HG03378 (cell line): ENCODE data around the gene RAI14.
"Not testable (repeated sequence)": the region's sequence is repeated elsewhere in the genome, so short reads cannot be mapped to it uniquely, and the experiment has no call there.

Source experiments
- ATAC-seq: cut with Tn5 transposase; IDR thresholded peaks from one replicate; pipeline ENCODE4 v1.9.1; 2021; ENCODE audit warnings: mild to moderate bottlenecking, moderate library complexity; ENCODE audit not compliant: unreplicated experiment

Gene RAI14

DNA sequence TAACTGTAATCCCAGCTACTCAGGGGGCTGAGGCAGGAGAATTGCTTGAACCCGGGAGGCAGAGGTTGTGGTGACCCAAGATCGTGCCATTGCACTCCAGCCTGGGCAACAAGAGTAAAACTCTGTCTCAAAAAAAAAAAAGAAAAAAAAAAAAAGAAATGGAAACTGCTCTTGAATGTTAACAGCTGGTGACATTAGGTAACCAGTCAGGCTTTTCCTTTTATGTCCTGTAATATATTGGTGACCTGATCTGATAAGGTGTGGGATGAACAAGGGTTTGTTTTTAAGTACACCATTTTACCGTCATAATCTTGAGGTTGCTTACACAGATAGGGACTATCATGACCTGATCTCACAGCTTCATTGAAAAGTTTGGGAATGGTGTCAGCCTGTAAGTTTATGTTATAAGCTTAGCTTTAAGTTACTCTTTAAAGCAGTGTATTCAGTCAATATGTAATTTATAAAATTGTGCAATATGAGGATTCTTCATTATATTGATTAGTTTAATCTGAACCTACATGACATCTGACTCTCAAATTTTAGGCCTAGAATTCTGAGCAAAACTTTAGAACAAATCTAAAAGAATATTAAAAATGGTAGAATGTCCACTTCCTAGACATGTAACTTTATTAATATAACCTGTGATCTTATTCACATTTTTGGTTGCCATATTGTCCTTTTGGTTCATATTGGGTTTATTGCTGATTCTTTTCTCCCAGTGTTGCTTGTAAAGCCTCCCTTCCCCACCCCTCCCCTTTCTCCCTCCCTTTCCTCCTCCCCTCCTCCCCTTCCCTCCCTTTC lies 41.4 kb downstream of the RAI14 start:
- no peak for ATAC-seq

DNA sequence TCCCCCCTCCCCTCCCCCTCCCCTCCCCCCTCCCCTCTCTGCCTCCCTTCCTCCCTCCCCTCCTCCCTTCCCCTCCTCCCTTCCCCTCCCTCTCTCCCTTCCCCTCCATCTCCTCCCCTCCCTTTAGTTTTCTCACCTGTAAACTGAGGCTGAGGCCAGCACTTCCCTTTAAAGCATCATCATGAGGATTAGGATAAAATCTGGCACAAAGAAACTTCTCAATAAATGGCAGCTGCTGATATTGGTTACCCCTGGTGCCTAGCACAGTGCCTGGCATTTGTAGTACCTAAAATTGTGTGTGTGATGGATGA lies 41.9 kb downstream of the RAI14 start:
- no peak for ATAC-seq

DNA sequence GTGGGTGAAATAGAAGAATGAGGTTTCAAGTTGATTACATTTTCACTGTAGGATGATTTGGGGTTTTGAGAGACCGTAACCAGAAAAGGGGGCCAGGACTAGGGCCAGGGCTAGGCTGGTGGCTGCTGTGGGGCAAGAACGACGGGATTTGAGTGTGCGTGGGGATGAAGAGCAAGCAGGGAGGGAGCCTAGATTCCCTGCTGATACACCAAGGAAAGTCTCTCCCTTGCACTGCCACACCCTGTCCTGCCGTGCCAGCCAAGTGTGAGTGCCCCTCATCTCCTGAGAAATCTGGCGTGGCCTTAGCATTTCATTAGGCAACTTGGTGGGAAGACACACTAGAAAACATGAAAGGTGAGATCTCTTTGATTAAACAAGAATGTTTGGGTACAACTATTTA lies 42.6 kb downstream of the RAI14 start:
- no peak for ATAC-seq

DNA sequence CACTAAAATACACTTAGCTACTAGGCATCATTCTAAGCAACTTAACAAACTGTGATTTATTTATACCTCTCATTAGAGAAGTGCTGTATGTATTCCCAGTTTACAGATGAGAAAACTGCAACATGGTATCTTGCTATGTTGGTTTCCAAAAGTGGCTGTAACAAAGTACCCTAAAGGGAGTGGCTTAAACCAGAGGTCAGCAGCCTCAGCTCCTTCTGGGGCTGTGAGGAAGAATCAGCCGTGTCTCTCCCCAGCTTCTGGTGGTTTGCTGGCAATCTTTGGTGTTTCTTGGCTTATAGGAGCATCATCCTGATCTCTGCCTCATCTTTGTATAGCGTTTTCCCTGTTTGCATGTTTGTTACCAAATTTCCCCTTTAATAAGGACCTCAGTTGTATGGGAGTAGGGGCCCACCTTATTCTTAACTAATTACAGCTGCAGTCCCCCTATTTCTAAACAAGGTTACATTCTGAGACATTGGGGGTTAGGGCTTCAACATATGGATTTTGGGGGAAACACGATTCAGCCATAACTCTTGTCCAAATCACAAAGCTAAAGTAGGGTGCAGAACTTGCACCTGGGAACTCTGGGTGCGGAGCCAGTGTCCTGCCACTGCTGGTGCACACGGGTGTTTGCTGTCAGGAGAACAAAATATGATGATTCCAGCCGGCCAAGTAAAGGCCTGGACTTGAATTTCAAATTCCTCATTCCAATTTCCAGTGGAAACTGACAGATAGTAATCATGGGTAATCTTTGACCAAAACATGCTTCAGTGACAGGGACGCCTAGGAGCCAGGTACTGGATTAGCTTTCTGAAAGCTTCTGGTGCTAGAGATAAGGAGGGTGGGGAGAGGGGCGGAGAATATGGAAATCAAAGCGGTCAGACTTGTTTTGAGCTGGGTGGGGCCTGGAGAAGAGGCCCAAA lies 43.3 kb downstream of the RAI14 start:
- ATAC-seq, result no peak

DNA sequence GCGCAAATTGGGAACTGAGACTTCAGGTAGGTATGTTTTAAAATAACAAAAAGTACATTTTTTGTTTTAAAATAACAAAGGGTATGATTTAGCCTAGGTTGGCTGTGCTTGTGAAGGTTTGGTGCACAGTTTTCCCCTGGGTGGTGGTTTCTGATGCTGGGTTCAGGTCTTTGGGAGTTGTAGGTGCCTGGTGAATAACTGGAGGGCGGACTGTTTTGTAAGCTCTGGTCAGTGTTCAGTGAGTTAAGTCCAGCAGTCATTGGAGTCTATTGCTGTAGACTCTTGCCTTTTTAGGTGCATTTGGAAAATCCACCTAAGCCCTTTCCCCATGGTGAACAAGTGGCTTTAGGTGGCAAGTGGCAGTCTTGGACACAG lies 43.9 kb downstream of the RAI14 start:
- no peak for ATAC-seq

DNA sequence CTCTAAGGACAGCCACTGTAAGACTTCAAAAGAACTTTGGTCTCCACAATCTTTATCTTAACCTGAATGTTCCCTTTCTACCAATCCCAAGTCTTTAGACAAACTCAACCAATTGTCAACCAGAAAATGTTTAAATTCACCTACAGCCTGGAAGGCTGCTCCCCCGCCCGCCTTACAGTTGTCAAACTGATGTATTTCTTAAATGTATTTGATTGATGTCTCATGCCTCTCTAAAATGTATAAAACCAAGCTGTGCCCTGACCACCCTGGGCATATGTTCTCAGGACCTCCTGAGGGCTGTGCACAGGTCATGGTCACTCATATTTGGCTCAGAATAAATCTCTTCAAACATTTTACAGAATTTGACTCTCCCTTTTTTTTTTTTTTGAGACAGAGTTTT lies 45.3 kb downstream of the RAI14 start:
- ATAC-seq, result not testable (repeated sequence)

DNA sequence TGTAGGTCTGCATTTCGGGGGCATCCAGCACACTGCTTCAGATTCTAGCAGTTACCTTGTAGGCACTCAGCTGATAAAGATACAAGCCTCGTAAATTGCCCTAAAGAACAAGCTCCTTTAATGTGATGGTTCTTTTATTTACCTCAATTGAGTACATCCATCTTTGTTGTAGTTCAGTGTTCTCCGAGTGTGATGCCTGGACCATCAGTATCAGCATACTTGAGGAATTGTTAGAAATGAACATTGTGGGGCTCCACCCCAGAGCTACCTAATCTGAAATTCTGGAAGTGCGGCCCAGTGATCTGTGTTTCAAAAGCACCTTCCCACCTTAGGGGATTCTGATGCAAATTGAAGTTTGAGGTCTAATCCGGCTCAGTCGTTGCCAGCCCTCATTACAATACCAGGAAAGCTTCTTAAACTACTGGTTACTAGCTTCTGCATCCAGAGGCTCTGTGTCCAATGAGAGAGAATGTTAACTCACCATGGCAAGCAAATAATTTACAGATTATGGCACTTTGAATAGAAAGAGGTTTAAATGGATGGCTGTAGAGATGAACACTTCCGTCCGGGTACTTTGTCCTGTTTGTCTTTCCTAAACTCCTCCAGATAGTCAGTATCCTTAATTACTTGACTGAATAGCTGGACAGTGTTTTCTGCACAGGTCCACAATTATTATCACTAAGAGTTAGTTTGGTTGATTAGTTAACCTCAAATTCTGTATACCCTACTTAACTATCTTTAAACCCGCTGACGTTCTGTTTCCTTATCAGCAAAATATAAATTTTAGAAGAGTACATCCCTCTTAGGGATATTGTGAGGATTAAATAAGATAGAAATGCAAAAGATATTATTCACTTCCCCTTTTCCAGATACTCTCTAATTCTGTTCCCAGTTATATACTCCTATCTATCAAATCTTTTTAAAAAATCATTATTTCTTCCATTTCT lies 47.9 kb downstream of the RAI14 start:
- no peak for ATAC-seq

DNA sequence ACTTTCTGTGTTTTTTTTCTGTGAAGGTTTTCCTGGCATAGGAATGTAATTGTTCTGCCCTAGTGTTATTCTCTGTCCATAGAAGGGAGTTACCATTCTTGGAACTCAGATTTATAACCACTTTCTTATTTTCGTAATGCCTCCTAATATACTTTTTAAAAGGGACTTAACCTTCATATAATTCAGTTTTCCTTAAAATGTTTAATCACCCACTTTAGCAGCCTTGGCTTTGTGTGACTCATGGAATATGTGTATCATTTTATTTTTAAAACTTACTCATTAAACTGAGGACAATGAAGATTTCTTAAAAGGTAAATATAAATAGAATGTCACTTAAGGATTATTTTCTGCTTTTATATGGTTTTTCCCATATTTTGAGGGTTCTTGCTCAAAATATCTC lies 50.0 kb downstream of the RAI14 start:
- ATAC-seq, result no peak

DNA sequence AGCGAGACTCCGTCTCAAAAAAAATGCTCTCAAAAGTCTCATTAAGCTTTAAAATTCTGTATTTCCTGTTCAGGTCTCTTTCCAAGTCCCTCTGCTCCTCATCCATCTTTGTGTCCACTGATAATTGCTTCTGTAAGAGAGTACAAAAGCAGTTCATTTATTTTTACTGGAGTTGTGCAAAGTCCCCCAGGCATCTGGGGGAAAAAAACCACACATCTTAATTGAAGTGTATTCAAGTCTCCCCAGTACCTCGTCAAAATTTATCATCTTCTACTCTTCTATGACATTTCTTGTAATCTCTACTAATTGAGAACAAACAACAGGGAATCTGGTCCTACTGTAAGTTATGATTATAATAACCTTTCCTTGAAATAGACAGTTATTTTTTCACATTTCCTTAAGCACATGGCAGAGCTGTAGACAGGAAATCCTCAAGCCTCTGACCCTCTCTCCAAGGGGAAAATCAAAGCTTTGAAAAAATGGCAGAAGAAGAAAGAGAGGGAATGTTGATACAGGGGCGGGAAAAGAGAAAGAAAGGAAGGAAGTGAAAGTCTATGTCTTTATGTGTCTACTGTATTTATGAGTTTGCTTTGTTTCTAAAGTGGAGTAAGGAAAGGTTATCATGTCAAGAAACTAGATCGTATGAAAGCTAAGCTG lies 51.5 kb downstream of the RAI14 start:
- no peak for ATAC-seq

DNA sequence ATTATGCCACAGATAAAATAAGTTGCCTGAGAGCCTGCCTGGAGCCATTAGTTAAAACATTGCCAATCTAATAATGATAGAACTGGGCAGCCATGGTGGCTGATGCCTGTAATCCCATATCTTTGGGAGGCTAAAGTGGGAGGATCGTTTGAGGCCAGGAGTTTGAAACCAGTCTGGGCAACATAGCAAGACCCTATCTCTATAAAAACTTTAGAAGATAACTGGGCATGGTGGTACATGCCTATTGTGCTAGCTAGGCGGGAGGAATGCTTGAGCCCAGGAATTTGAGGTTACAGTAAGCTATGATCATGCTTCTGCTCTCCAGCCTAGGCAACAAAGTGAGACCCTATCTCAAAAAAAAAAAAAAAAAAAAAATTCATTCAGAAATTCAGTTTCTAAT lies 52.6 kb downstream of the RAI14 start:
- no peak for ATAC-seq

DNA sequence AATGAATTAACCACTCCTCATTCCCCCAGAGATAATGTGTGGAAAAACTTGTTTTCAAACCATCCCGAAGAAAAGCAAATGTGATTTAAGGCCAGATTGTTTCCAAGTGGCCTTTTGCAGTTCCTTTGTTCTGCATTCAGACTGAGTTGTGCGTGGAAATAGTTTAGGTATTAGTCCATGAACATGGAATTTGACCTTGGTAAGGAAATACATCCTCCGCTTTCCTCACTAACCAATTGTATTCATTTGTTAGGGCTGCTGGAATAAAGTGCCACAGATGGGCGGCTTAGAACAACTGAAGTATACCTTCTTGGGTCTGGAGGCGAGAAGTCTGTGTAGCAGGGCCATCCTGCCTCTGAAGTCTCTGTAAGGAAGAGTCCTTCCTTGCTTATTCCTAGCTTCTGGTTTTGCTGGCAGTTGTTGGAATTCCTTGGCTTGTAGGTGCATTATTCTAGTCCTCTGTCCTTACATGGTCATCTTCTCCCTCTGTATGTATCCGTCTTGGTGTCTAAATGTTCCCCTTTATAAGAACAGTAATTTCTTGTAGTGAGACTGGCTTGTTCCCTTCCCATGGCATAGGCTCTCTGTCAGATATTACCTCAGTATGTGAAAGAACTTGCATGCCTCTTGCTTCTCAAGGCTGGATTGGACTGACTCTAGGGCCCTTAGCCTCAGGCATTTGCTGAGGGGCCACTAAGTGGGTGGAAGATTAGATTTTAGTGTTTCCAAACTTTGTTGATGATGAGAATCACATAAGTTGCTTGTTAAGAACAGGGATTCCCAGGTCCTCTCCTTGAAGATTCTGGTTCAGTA lies 53.9 kb downstream of the RAI14 start:
- no peak for ATAC-seq

DNA sequence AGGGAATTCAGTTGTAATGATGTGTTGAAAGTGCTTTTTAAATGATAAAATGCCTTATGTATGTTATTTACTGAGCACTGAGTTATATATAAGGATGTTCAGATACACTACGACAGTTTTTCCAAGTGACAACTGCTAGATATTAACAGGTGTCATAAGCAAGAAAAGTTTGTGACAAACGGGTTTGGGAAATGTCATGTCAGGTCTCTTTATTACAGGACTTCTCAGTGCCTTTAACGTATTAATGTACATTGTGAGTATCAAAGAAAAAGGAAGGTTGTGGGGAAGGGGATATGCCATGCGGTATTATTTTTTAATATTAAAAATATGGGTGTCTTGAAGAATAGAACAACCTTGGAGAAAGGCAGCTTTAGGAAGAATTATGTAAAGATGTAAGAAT lies 56.4 kb downstream of the RAI14 start:
- ATAC-seq, result no peak

DNA sequence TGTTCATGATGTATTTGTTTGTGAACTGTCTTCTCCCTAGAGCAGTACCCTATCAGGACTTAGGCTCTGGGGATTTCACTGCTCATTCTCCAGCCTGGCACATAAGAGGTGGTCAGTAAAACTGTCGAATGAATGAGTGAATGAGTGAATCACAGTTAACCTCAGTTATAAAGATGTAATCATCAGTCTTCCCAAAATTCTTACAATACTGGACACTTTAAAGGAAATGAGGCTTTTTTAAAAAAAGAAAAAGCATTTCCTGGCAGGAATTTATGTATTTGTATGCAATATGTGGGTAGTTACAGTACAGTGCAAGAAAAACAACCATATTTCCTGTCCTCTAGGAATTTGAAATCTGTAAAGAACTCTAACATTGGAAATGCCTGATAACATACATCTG lies 59.6 kb downstream of the RAI14 start:
- no peak for ATAC-seq

DNA sequence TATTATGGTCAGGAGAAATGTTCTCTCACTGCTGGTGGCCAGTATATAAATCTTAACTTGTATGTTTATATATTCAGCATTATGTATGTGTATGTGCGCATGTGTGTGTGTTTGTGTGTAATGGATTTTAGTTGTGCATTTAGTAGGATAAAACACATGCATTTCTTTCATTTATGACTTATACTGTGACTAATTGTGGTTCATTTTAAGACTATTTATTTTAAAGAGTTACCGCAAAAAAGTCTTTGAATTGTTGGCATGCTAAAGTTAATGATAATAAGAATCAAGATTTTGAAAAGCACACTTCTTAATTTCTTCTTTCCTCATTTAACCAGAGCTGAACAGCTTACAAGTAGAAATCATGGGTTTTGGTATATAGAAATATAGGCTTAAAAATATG lies 60.9 kb downstream of the RAI14 start:
- ATAC-seq, result no peak

DNA sequence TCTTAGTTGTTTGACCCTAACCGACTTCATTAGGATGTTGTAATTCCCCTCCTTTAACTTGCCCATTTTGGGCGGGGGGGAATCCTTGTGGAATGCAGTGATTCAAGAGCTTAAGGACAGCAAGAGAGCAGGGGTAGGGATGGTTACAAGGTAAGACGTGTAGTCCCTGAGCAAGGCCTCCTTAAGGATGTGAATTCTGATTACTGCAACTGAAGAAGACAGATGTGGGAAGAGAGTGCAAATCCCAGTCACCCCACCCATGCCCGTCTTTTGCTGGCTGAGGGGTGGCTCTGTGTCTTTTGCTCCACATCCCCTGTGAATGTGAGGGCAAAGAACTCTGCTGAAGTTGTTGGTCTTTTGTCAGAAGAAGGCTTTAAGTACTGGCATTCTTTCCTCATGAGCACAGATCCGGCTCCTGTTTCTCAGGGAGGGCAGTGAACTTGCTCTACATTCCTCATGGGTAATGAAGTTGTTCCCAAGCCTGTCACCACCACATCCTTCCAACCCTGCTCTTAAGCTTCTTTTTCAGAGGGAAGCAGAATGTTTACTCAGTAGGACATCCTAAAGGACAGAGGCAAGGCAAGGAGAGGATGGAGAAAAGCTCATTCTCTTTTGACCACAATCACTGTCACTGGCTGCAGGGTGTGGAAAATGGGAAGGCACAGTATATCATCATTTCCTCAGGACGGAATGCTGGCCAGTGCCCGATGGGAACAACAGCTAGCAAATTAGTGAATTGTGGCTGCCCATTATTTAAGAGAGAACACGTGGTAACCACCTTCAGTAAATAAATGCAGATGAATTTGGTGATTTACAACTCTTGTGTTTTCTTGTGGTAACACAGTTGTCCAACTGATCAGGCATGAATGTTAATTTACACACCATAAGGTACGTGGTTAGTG lies 61.5 kb downstream of the RAI14 start:
- ATAC-seq, result no peak

DNA sequence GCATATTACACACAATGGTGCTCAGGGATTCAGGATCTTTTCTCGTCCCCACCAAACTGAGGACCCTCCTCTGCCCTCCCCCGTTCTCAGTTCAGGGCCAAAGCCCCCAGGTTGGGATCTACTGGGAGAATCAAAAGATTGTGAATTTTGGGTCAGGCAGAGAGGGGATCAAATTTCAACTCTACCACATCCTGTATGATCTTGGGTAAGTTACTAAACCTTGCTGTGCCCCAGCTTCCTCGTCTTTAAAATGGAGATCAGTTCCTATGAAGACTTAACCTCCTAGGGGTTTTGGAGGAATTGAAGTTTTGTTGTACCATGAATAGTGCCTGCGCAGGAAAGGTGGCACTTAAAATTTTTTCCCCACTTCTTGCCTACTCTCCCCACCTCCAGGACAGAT lies 62.4 kb downstream of the RAI14 start:
- no peak for ATAC-seq

DNA sequence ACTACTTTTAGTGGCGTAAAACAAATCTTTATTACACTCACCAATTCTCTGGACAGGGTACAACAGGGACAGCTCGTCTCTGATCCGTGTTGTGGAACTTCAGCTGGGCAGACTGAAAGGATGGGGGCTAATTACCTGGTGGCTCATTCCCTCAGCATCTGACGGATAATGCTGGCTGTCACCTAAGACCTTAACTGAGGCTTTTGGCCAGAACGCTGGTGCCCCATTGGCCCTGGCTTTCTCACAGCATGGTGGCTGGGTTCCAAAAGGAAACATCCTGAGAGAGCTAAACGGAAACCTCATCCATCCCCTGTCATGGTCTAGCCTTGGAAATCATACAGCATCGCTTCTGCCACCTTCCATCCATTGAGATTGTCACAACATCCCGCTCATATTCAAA lies 62.9 kb downstream of the RAI14 start:
- no peak for ATAC-seq

DNA sequence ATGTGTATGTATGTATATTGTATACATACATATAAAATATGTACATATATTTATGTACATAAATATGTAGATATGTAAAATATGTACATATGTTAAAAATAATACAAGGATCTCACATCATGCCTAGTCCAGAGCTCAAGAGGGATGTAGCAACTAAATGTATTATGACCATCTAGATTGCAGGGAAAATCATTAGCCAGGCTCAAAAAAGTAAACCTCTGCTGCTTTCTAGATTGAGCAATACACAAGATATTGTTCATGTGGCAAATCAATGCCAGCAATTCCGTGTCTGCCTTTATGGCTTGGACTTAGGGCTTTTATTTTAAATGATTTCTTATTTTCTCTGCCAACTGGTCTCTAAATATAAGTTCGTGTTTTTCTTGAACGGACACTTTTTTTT lies 65.2 kb downstream of the RAI14 start:
- no peak for ATAC-seq

DNA sequence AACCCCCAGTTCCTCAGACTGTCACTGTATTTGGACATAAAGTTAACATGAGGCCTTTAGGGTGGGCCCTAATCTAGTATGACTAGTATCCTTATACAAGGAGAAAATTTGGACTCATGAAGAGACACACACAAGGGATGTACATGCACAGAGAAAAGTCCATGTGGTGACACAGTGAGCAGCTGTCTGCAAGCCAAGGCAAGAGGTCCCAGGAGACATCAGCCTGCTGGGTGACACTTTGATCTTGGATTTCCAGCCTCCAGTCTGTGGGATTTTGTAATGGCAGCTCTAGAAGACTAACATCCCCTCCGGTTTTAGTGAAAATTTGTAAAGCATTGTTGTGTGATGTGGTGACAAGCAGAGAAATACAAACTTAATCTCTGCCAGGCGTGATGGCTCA lies 66.1 kb downstream of the RAI14 start:
- ATAC-seq, result no peak
